Fibroblast of the aortic adventitia (primary cell): Measurements from ENCODE around the gene ZFYVE28. TPM values are rescaled to one million over a fixed set of nuclear protein-coding genes. Genes with fewer than 3 reads are reported as not detected.

ENCODE experiments used
- DNase-seq: peaks from one replicate; pipeline ENCODE4 v3.0.0-alpha.2; 2010; ENCODE audit warnings: low read depth
- H3K4me3 ChIP-seq: 2 replicates; pipeline ENCODE4 v1.5.1; 2011; ENCODE audit warnings: low read depth, mild to moderate bottlenecking, control low read depth, low read length, moderate library complexity
- total RNA-seq: library from RNA; depleted of rRNA; stranded (reverse); fragments of >200 nt; gene quantifications from 2 replicates; pipeline ENCODE4 v1.2.3, GENCODE V29; 2012; ENCODE audit warnings: low replicate concordance
- TF ChIP-seq, protein P1 (sequence below): IDR thresholded peaks from 2 replicates; pipeline ENCODE4 v1.5.1; 2011; ENCODE audit warnings: mild to moderate bottlenecking, low read length, control low read depth, inconsistent platforms; ENCODE audit not compliant: insufficient read depth

The ZFYVE28 gene
- total RNA-seq, 1 donor, result 14.0 TPM

DNA sequence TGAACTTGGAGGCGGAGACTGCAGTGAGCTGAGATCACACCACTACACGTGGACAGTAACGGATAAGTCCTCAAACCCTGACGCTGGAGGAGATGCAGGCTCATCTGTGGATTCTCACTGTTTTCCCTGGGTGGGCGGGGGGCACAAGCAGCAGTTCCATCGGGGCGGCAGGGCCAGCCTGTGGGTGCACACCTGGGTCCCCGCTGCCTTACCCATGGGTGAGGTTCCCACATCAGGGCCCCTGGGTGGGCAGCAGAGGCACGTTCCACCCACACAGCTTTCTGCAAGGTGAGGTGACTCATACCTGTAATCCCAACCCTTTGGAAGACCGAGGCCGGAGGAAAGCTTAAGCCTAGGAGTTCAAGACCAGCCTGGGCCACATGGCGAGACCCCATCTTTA is 100.0 kb downstream of the ZFYVE28 start:
- TF ChIP-seq, protein P1, sequence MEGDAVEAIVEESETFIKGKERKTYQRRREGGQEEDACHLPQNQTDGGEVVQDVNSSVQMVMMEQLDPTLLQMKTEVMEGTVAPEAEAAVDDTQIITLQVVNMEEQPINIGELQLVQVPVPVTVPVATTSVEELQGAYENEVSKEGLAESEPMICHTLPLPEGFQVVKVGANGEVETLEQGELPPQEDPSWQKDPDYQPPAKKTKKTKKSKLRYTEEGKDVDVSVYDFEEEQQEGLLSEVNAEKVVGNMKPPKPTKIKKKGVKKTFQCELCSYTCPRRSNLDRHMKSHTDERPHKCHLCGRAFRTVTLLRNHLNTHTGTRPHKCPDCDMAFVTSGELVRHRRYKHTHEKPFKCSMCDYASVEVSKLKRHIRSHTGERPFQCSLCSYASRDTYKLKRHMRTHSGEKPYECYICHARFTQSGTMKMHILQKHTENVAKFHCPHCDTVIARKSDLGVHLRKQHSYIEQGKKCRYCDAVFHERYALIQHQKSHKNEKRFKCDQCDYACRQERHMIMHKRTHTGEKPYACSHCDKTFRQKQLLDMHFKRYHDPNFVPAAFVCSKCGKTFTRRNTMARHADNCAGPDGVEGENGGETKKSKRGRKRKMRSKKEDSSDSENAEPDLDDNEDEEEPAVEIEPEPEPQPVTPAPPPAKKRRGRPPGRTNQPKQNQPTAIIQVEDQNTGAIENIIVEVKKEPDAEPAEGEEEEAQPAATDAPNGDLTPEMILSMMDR, result no peak
- no peak for DNase-seq

DNA sequence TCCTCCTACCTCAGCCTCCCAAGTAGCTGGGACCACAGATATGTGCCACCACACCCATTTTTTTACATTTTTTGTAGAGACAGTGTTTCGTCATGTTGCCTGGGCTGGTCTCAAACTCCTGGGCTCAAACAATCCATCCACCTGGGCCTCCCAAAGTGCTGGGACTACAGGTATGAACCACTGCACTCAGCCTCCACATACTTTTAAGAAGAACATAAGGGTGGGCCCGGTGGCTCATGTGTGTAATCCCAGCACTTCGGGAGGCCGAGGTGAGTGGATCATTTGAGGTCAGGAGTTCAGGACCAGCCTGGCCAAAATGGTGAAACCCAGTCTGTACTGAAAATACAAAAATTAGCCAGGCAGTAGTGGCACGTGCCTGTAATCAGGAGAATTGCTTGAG is 105.1 kb downstream of the ZFYVE28 start:
- H3K4me3 ChIP-seq, result no peak overlapping the region
- TF ChIP-seq, protein P1, result no peak
- DNase-seq, result no peak

More for the DNA sequence above, 100.0 kb downstream of the ZFYVE28 start:
- no peak overlapping the region for H3K4me3 ChIP-seq

DNA sequence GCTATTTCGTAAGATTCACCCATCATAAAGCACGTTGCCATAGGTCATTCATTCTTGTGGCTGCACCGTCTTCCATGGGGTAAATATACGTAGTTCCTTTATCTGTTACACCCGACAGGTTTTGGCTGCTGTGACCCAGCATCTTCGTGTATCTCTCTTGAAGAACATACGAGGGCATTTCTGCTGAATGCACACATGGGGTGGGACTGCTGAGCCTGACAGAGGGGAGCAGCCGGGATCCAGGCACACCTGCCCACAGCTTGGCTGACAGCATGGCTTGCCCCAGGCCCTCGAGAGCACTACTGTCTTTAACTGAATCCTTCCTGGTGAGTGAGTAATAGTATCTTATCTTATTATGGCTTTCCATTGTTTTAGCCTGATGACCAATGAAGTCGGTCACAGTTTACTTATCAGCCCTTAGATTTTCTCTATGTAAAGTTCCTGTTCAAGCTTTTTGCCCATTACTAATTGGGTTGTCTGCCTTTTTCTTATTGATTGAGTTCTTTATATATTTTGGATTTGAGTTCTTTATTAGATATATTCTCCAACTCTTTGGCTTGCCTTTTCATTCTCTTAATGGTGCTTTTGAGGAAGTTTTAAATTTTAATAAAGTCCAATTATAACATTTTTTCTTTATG is 111.6 kb downstream of the ZFYVE28 start:
- DNase-seq, result no peak
- TF ChIP-seq, protein P1, result no peak

DNA sequence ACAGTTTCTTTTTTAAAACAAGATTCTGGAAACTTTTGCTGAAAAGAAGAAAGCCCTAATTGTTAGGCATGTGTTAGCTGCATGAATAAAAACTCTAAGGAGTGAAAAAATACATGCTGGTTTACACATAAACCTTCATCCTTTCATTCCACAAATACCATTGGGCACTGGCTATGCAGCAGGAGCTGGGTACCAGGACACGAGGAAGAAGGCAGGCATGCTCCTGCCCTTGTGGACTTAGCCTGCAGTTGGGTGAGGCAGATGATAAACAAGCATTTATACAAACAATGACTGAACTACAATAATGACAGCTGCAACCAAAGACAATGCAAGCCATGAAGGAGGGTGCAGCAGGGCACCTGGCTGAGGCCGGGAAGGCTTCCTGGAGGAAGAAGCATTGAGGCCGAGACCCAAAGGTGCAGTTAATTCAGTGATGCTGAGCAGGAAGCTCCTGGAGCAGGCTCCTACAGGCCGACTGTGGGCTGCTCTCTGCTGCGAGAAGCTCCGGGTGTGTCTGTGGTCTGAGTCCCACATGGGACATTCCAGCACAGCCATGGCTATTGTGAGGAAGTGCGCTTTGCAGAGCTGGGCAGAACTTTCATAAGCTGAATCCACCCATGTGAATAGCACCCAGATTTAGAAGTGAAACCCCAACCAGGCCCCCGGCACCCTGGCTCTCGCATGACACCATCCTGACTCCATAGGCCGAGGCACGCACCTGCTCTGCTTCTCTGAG is 112.5 kb downstream of the ZFYVE28 start:
- no peak for DNase-seq
- TF ChIP-seq, protein P1, result no peak
- H3K4me3 ChIP-seq, result no peak overlapping the region

More for the DNA sequence above, 111.6 kb downstream of the ZFYVE28 start:
- no peak overlapping the region for H3K4me3 ChIP-seq

DNA sequence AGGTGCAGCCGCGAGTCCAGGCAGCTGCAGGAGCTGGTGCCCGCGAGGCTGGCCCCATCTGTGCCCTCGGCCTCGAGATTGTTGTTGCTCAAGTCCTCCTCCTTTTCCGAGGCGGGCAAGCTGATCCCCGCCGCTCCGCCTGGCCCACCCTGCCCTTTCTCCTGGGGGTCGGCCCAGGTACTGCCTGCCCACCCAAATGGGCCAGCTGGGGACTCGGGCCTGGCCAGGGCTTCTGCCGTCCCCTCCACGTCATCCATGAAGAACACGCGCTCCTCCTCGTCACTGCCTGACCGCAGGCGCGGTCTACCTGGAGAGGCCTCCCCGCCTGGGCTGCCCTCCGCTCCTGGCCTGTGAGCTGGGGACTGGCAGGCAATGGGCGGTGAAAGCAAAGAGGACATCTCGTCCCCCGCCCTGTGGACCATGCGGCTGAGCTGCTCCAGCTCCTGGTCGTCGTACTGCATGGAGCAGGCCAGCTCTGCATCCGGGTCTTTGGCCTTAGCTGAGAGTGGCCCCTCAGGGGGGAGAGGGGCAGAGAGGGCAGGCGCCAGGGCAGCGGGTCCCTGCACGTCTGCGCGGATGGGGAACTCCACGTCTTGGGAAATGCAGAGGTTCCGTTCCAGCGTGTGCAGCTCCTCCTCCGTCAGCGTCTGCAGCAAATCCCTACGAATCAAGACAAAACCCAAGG is 113.4 kb downstream of the ZFYVE28 start:
- no peak overlapping the region for H3K4me3 ChIP-seq
- DNase-seq, result no peak
- TF ChIP-seq, protein P1, result no peak

DNA sequence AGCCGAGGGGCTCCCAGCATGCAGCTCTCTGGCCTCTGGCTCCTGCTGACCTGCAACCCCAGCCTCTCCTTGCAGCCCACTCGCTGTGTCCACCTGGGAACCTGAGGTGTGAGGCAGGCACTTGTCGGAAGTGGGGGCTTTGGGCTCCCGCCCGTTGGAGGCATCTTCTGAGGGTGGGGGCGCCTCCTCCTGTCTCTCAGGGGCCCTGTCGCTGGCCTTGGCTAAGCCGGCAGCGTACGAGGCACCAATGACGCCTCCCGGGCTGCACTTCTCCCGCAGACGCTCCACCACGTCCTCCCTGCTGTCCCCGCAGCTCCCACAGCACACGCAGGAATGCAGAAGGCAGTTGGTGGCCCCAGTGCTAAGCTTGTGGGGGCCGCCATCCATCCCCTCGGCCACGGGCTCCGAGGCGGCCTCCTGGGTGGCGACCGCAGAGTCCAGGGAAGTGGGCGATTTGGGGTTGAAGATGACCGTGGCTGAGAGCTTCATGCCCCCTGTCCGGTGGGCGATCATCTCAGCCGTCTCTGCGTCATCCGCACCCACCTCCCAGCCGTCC is 114.0 kb downstream of the ZFYVE28 start:
- no peak overlapping the region for H3K4me3 ChIP-seq
- TF ChIP-seq, protein P1, result no peak
- DNase-seq, result no peak
